ENCODE data around the gene TNIK.
"Not testable (repeated sequence)": the region's sequence is repeated elsewhere in the genome, so short reads cannot be mapped to it uniquely, and the experiment has no call there.

The TNIK gene

DNA sequence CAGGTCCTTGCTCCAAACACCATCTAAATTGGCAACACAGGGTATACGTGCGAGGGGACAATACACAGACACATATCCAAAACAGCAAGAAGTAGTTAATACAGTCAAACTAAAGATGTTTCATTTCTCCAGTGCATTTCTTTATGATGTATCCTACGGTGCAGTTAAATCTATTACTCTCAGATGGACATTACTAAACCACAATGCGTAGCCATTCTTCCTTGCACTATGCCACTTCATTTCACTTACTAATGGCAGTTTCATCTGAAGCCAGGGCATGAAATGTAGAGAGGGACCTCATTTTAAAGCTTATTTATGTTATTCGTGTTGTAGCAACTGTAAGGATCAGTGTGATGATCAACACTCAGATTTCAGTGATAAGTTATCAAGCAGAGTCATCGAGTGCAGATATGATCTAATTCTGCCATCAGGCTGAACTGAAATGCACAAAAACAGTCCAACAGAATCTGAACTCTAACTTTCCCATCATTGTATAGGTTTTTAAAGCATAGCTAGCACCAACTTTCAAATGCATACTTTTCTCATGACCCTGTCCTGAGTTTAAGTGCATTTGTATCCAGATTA, 14.5 kb downstream of the TNIK start:
- no peak for DNase-seq

GRCh38 chr3:171444001-171444690, 16.1 kb downstream of the TNIK start:
- no peak for DNase-seq

DNA sequence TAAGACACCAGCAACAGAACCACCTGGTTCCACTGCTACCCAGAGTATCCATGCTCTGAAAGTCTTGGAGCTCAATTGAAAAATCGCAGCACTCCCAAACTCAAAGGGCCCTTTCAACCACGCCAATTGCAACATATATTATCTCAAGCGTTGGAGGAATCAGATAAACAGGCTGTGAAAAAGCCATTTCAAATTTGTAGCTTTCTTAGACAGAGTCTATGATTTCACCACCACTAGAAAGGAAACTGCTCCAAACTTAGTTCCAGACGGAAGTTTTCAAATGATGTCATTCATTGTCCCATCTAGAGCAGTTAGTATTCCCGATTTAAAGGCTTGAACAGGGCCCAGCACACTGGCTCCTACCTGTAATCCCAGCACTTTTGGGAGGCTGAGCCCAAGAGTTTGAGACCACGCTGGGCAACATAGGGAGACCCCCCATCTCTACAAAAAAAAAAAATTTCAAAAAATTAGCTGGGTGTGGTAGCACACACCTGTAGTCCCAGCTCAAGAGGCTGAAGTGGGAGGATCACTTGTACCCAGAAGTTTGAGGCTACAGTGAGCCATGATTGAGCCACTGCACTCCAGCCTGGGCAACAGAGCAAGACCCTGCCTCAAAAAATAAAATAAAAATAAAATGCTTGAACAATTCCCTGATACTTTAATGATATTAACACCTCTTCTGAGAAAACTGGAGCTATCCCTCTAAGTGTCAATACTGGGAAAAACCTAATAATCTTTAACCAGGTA, 16.8 kb downstream of the TNIK start:
- no peak for DNase-seq

- DNase-seq, result no peak
Measured at GRCh38 chr3:171442184-171442583, 18.0 kb downstream of the TNIK start.

- no peak for DNase-seq
Measured at GRCh38 chr3:171441381-171441780, 18.8 kb downstream of the TNIK start.

GRCh38 chr3:171439996-171440395, 20.2 kb downstream of the TNIK start:
- no peak for DNase-seq

- DNase-seq, result no peak
Measured at GRCh38 chr3:171437115-171437756, 23.0 kb downstream of the TNIK start.

DNA sequence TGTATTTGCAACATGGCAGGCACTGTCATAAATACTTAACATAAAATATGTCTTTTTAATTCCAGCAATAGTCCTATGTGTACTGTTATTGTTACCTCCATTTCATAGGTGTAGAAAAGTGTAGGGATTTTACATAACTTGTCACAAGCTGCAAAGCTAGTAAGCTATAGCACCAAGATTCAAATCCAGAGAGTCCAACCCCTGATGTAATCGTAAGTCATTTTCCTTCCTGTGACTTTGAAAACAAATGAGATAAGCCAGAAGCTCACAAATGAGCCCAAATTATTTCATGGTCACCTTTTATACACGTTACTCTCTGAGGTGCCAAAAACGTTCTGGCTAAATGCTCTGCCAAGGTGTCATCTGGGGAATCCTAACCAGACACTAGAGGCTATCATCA, 23.8 kb downstream of the TNIK start:
- no peak for DNase-seq

- no peak for DNase-seq
Measured at GRCh38 chr3:171435757-171436156, 24.4 kb downstream of the TNIK start.

DNA sequence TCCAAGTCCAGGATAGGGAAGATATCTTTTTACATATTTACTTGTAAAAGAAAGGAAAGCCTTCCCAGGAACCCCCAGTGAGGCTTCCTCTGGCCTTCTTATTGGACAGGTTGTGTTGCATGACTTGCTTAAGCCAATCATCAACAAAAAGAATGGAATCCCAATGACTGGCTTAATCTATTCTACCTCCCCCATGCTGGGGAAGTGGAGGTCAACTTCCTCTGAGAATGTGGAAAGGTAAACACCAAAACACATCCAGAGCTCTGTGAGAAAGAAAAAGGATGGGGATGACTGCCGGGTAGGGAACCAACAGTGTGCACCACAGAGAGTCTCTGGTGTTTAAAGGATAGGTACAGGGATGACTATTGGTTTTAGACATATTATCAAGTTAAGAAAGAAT, 25.1 kb downstream of the TNIK start:
- DNase-seq, result no peak

GRCh38 chr3:171432548-171432947, 27.7 kb downstream of the TNIK start:
- no peak for DNase-seq

GRCh38 chr3:171431550-171431949, 28.7 kb downstream of the TNIK start:
- no peak for DNase-seq

DNA sequence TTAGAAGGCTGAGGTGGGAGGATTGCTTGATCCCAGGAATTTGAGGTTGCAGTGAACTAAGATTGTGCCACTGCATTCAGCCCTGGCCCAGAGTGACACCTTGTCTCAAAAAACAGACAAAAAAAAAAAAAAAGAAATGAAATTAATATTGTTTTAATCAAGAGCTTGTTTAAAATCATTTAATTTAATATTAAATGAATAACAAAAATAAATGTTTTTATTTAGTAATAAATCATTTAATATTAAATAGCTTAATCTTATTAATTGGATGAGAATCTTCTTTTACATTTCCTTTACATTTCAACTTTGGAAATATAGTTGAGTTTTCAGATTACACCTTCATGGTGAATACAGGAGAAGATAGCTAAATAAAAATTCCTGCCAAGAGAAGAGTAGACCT, 29.7 kb downstream of the TNIK start:
- no peak for DNase-seq

DNA sequence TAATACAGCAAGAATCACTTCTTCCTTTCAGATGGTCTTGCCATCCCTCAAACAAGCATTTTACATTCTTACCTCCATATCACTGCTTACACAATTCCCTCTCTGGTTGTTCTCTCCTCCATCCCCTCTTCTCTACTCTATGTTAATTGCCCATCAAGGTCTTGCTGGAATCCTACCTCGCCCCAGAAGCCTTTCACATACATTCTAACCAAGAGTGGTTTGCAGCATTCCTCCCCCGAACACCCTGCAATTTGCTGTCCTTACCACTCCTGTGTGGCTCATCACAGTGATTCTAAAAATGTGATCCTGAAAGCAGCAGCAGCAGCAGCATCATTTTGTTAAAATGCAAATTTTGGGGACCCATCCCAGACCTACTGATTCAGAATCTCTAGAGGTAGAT, 30.6 kb downstream of the TNIK start:
- DNase-seq, result no peak

DNA sequence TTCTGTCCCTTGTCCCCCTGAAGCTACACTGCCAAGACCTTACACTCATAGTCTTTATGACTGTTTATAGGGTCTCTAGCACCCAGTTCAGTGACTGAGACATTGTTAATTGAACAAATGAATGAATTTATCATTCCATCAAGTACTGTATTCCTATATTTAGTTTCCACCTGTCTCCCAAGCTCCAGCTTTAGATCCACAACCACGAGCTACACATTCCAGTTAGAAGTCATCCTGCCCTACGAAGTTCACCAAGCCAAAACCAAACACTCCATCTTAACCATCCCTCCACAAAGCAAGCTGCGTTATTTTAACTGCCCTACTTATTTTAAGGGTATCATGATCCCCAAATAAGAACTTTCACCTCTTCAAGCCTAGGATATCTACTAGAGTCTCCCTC, 31.3 kb downstream of the TNIK start:
- no peak for DNase-seq

GRCh38 chr3:171428321-171428787, 31.9 kb downstream of the TNIK start:
- no peak for DNase-seq

DNA sequence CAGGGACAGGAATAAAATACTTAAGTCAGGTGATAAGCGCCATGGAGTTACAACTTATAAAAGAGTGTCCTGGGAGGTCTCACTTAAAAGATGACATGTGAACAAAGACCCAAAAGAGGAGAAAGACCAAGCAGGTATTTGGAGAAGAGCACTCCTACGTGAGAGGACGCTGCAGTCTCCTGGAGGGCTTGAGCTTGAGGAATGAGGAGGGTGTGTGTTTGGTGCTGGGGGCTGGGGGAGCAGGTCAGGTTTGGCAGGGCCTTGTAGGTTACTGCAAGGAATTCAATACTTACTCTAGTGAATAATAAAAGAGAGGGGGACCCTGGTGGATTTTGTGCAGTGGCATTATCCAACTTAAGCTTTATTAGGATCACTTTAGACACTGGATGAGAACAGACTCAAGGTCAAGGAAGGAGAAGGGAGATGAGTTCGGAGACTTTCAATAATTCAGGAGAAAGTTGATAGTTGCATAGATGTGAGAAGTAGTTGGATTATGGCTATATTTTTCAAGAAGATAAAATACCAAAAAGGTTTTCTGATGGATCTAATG, 32.4 kb downstream of the TNIK start:
- no peak for DNase-seq

DNA sequence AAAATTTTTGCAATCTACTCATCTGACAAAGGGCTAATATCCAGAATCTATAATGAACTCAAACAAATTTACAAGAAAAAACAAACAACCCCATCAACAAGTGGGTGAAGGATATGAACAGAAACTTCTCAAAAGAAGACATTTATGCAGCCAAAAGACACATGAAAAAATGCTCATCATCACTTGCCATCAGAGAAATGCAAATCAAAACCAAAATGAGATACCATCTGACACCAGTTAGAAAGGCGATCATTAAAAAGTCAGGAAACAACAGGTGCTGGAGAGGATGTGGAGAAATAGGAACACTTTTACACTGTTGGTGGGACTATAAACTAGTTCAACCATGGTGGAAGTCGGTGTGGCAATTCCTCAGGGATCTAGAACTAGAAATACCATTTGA, 36.1 kb downstream of the TNIK start:
- DNase-seq, result not testable (repeated sequence)

DNA sequence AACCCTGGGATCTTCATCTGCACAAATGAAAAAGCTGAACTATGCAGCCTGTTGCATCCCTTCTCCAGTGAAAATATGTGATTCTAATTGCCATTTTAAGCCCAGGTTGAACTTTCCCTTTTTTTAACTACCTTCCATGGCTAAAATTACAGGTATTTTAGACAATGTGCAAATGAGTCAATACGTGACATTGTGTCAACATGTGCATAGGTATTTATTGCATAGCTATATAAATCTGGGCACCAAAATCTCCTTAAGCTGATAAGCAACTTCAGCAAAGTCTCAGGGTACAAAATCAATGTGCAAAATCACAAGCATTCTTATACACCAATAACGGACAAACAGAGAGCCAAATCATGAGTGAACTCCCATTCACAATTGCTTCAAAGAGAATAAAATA, 37.4 kb downstream of the TNIK start:
- not testable (repeated sequence) for DNase-seq

- no peak for DNase-seq
Measured at GRCh38 chr3:171420667-171421066, 39.5 kb downstream of the TNIK start.

GRCh38 chr3:171419457-171419856, 40.7 kb downstream of the TNIK start:
- no peak for DNase-seq

DNA sequence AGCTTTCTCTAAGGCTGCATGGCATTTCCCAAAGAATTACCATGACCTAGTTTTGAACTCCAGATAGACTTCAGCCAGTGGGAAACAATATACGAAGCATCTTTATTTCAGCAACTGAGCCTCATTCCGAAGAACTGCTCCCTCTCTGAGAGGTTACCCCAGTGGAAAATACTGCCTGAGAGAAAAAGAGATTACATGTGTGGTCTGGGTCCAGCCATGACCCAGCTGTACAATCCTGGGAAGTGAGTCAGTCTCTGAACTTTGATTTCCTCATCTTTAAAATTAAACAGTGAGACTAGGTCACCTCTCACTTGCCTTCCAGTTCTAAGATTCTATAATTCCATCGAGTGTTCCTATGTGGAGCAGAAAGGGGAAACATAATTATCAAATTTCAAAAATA, 42.4 kb downstream of the TNIK start:
- DNase-seq, result no peak

DNA sequence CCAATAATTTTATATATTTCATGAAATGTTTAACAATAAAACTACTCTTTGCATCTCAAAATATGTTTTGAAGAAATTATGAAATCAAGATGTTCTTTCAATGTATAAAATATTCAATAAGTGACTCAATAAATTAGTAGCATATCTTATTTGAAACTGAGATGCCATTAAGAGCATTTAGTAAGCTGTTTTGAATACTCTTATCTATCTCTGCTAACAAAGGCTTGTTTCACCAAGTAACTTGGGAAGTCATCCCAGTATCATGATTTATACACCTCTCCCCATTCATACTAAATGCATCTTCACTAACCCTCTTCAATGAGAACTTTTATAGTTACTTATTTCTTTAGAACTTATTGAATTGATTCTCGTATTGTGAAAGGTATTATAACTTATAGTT, 43.1 kb downstream of the TNIK start:
- DNase-seq, result no peak

All from SIG-M5 (cell line).